ENCODE data around the gene RASAL1. TPM values are rescaled to one million over a fixed set of nuclear protein-coding genes. Genes with fewer than 3 reads are reported as not detected.

The RASAL1 gene
- 2.8 TPM for total RNA-seq

GRCh38 chr12:113135178-113136127 is at the start of gene RASAL1:
RASAL1 (minus strand) TSS chr12:113135761; CDS start chr12:113135462, 299 bp downstream.

GRCh38 chr12:113149361-113150150 is 14.0 kb upstream of the RASAL1 start, which contains the start of gene CFAP73:
CFAP73 (plus strand) TSS chr12:113149724; CDS start chr12:113149858, 134 bp downstream.

GRCh38 chr12:113056631-113057488 is 78.7 kb downstream of the RASAL1 start, which contains the start of gene DTX1:
DTX1 (plus strand) TSS chr12:113056730; CDS start chr12:113058193, 1,463 bp downstream.

Small RNA genes within 50 kb of the gene (small RNA-seq; reads per million reads assigned to genes)
- not detected for gene MIR7106 (ENCODE audit: low replicate concordance)
- gene RF00019 (ENCODE audit: low replicate concordance), result not detected

Other genes starting within 250 kb of the RASAL1 start
- 2.5 TPM for gene OAS1, start 228.8 kb downstream of the RASAL1 start, total RNA-seq
- gene OAS3, start 197.3 kb downstream of the RASAL1 start, total RNA-seq, result 2.8 TPM
- 2.5 TPM for gene OAS2, start 157.2 kb downstream of the RASAL1 start, total RNA-seq
- 37.2 TPM for gene DTX1, start 79.0 kb downstream of the RASAL1 start, total RNA-seq
- gene CFAP73, start 14.0 kb upstream of the RASAL1 start, total RNA-seq, result not detected
- 18.5 TPM for gene DDX54, start 49.7 kb upstream of the RASAL1 start, total RNA-seq
- gene RITA1, start 50.0 kb upstream of the RASAL1 start, total RNA-seq, result 8.5 TPM
- 8.5 TPM for gene TPCN1, start 85.7 kb upstream of the RASAL1 start, total RNA-seq
- gene SLC8B1, start 199.3 kb upstream of the RASAL1 start, total RNA-seq, result 5.6 TPM
- 14.7 TPM for gene PLBD2, start 222.8 kb upstream of the RASAL1 start, total RNA-seq

Measured in parietal lobe (tissue), 2 donors.